Endothelial cell of umbilical vein (primary cell): ENCODE measurements around the gene CTDSPL. TPM values are rescaled to one million over a fixed set of nuclear protein-coding genes. Genes with fewer than 3 reads are reported as not detected.

Experiments used
- BruUV-seq: library from RNA; stranded (reverse); fragments of 400-500 nt; replicated peaks from 2 replicates; lab custom pipeline; 2021; lab: Mats Ljungman, UMichigan
- CTCF ChIA-PET: fragments of 300-600, 350-600 bp; sonication (Branson Sonifier 250); formaldehyde crosslinking; loops from one replicate; lab custom pipeline; 2021; ENCODE audit warnings: antibody characterized with exemption, inconsistent platforms; lab: Charles Lee
- POLR2A ChIA-PET: fragments of 300-600, 350-600 bp; sonication (Branson Sonifier 250); formaldehyde crosslinking; loops from one replicate; lab custom pipeline; 2021; ENCODE audit warnings: antibody characterized with exemption, inconsistent platforms; lab: Charles Lee
- DNase-seq: peaks from one replicate; pipeline ENCODE4 v3.0.0-alpha.2; 2011; ENCODE audit warnings: low read depth, low spot score
- FAIRE-seq: peaks from 2 replicates; lab custom pipeline; 2011; peaks lifted over from hg19 to GRCh38; lab: Jason Lieb, UNC
- H2AFZ ChIP-seq: 2 replicates; pipeline ENCODE4 v1.6.0; 2012; ENCODE audit warnings: low read depth, low read length, control low read depth, inconsistent platforms
- H3K27ac ChIP-seq: 2 replicates; pipeline ENCODE4 v1.5.1; 2011; ENCODE audit warnings: low read depth, mild to moderate bottlenecking, control low read depth, low read length, moderate library complexity; ENCODE audit not compliant: insufficient read depth
- H3K27me3 ChIP-seq, 2 experiments: 2 replicates each; pipeline versions ENCODE4 v1.6.0 to v1.6.1; 2011; ENCODE audit warnings: low read length in 2 of 2, mixed read lengths in 1 of 2; ENCODE audit not compliant: control insufficient read depth in 2 of 2, insufficient read depth in 2 of 2
- H3K36me3 ChIP-seq, 2 experiments: 2 replicates in 1 of 2; 3 replicates in 1 of 2; pipeline ENCODE4 v1.5.1; 2011; ENCODE audit warnings: low read length in 2 of 2, mild to moderate bottlenecking in 1 of 2, moderate library complexity in 1 of 2; ENCODE audit not compliant: control insufficient read depth in 2 of 2, insufficient read depth in 2 of 2; ENCODE audit errors: extremely low read depth in 1 of 2
- H3K4me1 ChIP-seq: 3 replicates; pipeline ENCODE4 v1.5.1; 2011; ENCODE audit warnings: mild to moderate bottlenecking, low read length; ENCODE audit not compliant: control insufficient read depth, insufficient read depth; ENCODE audit errors: extremely low read depth
- H3K4me2 ChIP-seq: 2 replicates; pipeline ENCODE4 v1.6.1; 2011; ENCODE audit warnings: low read length, control low read depth, mixed read lengths; ENCODE audit not compliant: insufficient read depth
- H3K4me3 ChIP-seq, 3 experiments: fragments of 200-600 bp in 1 of 3; sonication (generic), shearing (Covaris generic) in 1 of 3; replicated peaks in 1 of 3; 2 replicates each; pipeline ENCODE4 v1.5.1; 2011 to 2016; ENCODE audit warnings: control low read depth in 3 of 3, low read length in 3 of 3, mild to moderate bottlenecking in 2 of 3, inconsistent platforms in 1 of 3, low read depth in 1 of 3, moderate library complexity in 1 of 3; ENCODE audit not compliant: insufficient read depth in 1 of 3
- H3K79me2 ChIP-seq: 2 replicates; pipeline ENCODE4 v1.6.0; 2012; ENCODE audit warnings: low read length, inconsistent platforms; ENCODE audit not compliant: control insufficient read depth, insufficient read depth
- H3K9ac ChIP-seq: replicated peaks from 2 replicates; pipeline ENCODE3; 2011; ENCODE audit warnings: low read length, control low read depth; ENCODE audit not compliant: insufficient read depth; ENCODE audit errors: extremely low read depth
- H3K9me1 ChIP-seq: replicated peaks from 3 replicates; pipeline ENCODE4 v1.6.0; 2011; ENCODE audit warnings: mild to moderate bottlenecking, low read length; ENCODE audit not compliant: control insufficient read depth, insufficient read depth; ENCODE audit errors: extremely low read depth
- H3K9me3 ChIP-seq: replicated peaks from 2 replicates; pipeline ENCODE4 v1.5.1; 2012; ENCODE audit warnings: low read length, inconsistent platforms; ENCODE audit not compliant: control insufficient read depth, insufficient read depth
- H4K20me1 ChIP-seq: replicated peaks from 2 replicates; pipeline ENCODE3; 2011; ENCODE audit warnings: mild to moderate bottlenecking, low read length; ENCODE audit not compliant: control insufficient read depth, insufficient read depth; ENCODE audit errors: extremely low read depth
- EZH2 ChIP-seq: IDR thresholded peaks from 2 replicates; pipeline ENCODE4 v1.6.1; 2012; ENCODE audit warnings: borderline replicate concordance, low read depth, mild to moderate bottlenecking, moderate library complexity, low read length, inconsistent platforms; ENCODE audit not compliant: severe bottlenecking
- FOS ChIP-seq: IDR thresholded peaks from 2 replicates; pipeline ENCODE4 v1.6.1; 2011; ENCODE audit warnings: mild to moderate bottlenecking, low read length, moderate library complexity, borderline replicate concordance; ENCODE audit not compliant: insufficient read depth
- GATA2 ChIP-seq: IDR thresholded peaks from 2 replicates; pipeline ENCODE4 v1.7.0; 2011; ENCODE audit warnings: low read depth, mild to moderate bottlenecking, moderate library complexity, mixed read lengths, low read length; ENCODE audit not compliant: insufficient read length, insufficient read depth
- JUN ChIP-seq: IDR thresholded peaks from 2 replicates; pipeline ENCODE4 v1.6.1; 2011; ENCODE audit warnings: borderline replicate concordance, low read depth; ENCODE audit not compliant: insufficient read length, insufficient read depth
- MYC ChIP-seq: IDR thresholded peaks from one replicate; pipeline ENCODE4 v1.6.1; 2011; ENCODE audit warnings: mild to moderate bottlenecking, low read depth, low read length
- POLR2A ChIP-seq: IDR thresholded peaks from 2 replicates; pipeline ENCODE4 v1.6.1; 2012; ENCODE audit warnings: low read depth, mild to moderate bottlenecking, control low read depth, low read length
- POLR2AphosphoS5 ChIP-seq: IDR thresholded peaks from 2 replicates; pipeline ENCODE4 v1.6.1; 2012; ENCODE audit warnings: low read depth, mild to moderate bottlenecking, control low read depth, low read length, moderate library complexity; ENCODE audit not compliant: insufficient read depth
- dilution Hi-C: fragments of 300-500 bp; cut with MboI; formaldehyde crosslinking; loops from one replicate; pipeline ENCODE4 v1.15.0; 2019; ENCODE audit warnings: low sequenced_read_pairs; ENCODE audit not compliant: extremely low pct_ligation_motif_present
- intact Hi-C: fragments of 100-400 bp; cut with micrococcal nuclease; formaldehyde crosslinking; loops from one replicate; pipeline ENCODE4 v1.10.0; 2022
- polyA plus RNA-seq, 4 experiments: library from polyadenylated mRNA; depleted of rRNA in 3 of 4; stranded (reverse) in 3 of 4; unstranded in 1 of 4; fragments of >200 nt; gene quantifications; 2 replicates each; pipeline versions ENCODE4 v1.2.1 to v1.2.3, GENCODE V29; 2011 to 2012; ENCODE audit warnings: missing spikeins in 1 of 4
- total RNA-seq: library from RNA; stranded (reverse); gene quantifications from 2 replicates; pipeline ENCODE4 v1.2.3, GENCODE V29; 2021
- TF ChIP-seq, protein P1 (sequence below), 2 donors: IDR thresholded peaks; 1 replicate in 1 of 2; 2 replicates in 1 of 2; pipeline ENCODE4 v1.5.1; 2011; ENCODE audit warnings: low read length in 2 of 2, mild to moderate bottlenecking in 2 of 2, moderate library complexity in 2 of 2, control low read depth in 1 of 2, inconsistent platforms in 1 of 2, low read depth in 1 of 2; ENCODE audit not compliant: insufficient read depth in 1 of 2; ENCODE audit errors: extremely low read depth in 1 of 2
- TF ChIP-seq, protein P2 (sequence below): IDR thresholded peaks from 2 replicates; pipeline ENCODE4 v1.6.1; 2011; ENCODE audit not compliant: insufficient read depth, insufficient read length

Gene CTDSPL
- total and polyA plus RNA-seq, 2 donors (not counting 3 experiments of a cell fraction or from before 2014, with no cell fraction given): 30.1 to 43.2 TPM

DNA sequence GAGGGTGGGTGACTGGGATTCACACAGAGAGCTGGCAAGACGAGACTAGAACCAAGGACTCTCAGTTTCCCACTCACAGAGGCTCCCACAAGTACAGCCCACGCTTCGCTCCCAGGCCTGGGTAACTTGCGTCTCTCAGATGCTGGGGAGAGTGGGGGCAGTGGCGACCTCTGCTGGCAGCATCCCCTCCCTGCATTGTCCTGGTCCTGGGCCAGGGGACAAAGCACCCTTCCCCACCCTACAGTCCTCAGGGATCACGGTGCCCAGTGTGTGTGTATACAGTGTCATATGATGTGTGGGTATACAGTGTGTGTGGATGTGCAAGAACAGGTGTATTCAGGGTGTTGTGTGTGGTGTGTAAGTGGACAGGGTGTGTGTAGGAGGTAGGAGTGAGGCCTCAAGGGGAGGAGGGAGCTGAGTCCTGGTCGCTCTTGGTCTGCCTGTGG is 141.7 kb downstream of the CTDSPL start:
- DNase-seq (peak; percentile 17), FAIRE-seq (peak; percentile 67)
- H3K36me3 ChIP-seq: peaks cover 0 to 14% of the 10 kb centered on the region in 2 experiments
- H2AFZ ChIP-seq: no peak overlapping the region
- ChIA-PET POLR2A (no interaction called here), CTCF (interaction anchor here (0.6 to 3.6 kb wide), 13 partner anchors 9 to 659 kb away, joined by 3 to 34 read pairs (median 4); no protein-coding TSS in a partner anchor)
- no peaks in the 10 kb centered on the region for H3K79me2 ChIP-seq
- H3K27me3 ChIP-seq: no peaks in the 10 kb centered on the region
- intact Hi-C loops: loop anchor here (1.0 kb wide), 2 partner anchors 29 to 148 kb away; no protein-coding TSS in a partner anchor
- H3K27ac ChIP-seq: no peak overlapping the region
- no peak overlapping the region for H3K9ac ChIP-seq
- no peaks in the 10 kb centered on the region for H4K20me1 ChIP-seq
- no peak overlapping the region for H3K4me2 ChIP-seq
- peaks cover 4% of the 10 kb centered on the region for H3K4me1 ChIP-seq
- H3K4me3 ChIP-seq: no peak overlapping the region
- no TSS peak for BruUV-seq
- no peaks in the 10 kb centered on the region for H3K9me1 ChIP-seq
- TF ChIP-seq JUN: no peak
- no peak for TF ChIP-seq MYC
- TF ChIP-seq, protein P1, sequence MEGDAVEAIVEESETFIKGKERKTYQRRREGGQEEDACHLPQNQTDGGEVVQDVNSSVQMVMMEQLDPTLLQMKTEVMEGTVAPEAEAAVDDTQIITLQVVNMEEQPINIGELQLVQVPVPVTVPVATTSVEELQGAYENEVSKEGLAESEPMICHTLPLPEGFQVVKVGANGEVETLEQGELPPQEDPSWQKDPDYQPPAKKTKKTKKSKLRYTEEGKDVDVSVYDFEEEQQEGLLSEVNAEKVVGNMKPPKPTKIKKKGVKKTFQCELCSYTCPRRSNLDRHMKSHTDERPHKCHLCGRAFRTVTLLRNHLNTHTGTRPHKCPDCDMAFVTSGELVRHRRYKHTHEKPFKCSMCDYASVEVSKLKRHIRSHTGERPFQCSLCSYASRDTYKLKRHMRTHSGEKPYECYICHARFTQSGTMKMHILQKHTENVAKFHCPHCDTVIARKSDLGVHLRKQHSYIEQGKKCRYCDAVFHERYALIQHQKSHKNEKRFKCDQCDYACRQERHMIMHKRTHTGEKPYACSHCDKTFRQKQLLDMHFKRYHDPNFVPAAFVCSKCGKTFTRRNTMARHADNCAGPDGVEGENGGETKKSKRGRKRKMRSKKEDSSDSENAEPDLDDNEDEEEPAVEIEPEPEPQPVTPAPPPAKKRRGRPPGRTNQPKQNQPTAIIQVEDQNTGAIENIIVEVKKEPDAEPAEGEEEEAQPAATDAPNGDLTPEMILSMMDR (IDR thresholded peaks at IDR 0.05; ENCODE audit: extremely low read depth in 1 of 2, insufficient read depth in 1 of 2, low read depth in 1 of 2, low read length in 2 of 2): peak; percentile 71 to 93
- H3K9me3 ChIP-seq: no peaks in the 10 kb centered on the region
- dilution Hi-C loops: no loop called here

DNA sequence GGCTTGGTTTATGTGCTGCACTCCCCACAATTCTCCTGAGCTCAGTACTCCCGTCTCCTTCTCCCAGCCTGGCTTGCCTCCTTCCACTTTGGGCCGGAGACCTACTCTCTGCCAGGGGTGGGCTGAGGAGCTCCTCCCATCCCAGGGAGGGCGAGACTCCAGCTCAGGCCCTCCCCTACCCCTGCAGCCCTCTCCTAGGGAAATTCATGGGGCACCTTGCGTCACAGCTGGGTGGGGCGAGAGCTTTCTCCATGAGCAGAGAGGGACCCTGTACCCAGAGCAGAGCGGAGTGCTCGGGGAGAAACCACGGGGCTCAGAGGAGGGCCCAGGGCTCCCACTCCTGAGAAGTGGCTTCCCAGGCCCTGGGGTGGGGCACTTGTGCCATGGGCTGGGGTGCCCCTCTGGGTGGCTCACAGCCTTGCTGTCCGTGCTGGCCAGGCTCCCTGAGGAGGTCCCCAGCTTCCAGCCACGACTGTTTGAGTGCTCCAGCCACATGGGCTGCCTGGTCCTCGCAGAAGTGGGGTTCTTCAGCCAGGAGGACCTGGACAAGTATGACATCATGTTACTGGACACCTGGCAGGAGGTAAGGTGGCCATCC is 142.2 kb downstream of the CTDSPL start:
- DNase-seq: no peak
- ChIA-PET POLR2A (no interaction called here), CTCF (interaction anchor here (0.6 to 3.6 kb wide), 13 partner anchors 9 to 659 kb away, joined by 3 to 34 read pairs (median 4); no protein-coding TSS in a partner anchor)
- TF ChIP-seq POLR2A: no peak
- no peak for TF ChIP-seq MYC
- TF ChIP-seq GATA2: no peak
- TF ChIP-seq JUN: no peak
- TF ChIP-seq, protein P2, sequence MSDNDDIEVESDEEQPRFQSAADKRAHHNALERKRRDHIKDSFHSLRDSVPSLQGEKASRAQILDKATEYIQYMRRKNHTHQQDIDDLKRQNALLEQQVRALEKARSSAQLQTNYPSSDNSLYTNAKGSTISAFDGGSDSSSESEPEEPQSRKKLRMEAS: no peak
- TF ChIP-seq POLR2AphosphoS5: no peak
- TF ChIP-seq, protein P1 (IDR thresholded peaks at IDR 0.05; ENCODE audit: extremely low read depth in 1 of 2, insufficient read depth in 1 of 2, low read depth in 1 of 2, low read length in 2 of 2): no peak
- no peak for TF ChIP-seq FOS
- no peak for TF ChIP-seq EZH2
- no peaks in the 10 kb centered on the region for H3K9me3 ChIP-seq
- H3K27ac ChIP-seq: no peak overlapping the region
- no TSS peak for BruUV-seq
- no peak overlapping the region for H3K4me3 ChIP-seq
- H3K4me2 ChIP-seq: no peak overlapping the region
- intact Hi-C loops (loop anchor here (1.0 kb wide), 2 partner anchors 30 to 149 kb away; no protein-coding TSS in a partner anchor), dilution Hi-C loops (no loop called here)
- no peak overlapping the region for H2AFZ ChIP-seq
- no peaks in the 10 kb centered on the region for H3K79me2 ChIP-seq
- H3K36me3 ChIP-seq: peaks cover 0 to 14% of the 10 kb centered on the region in 2 experiments
- no peak overlapping the region for H3K9ac ChIP-seq
- no peak for FAIRE-seq
- no peaks in the 10 kb centered on the region for H3K4me1 ChIP-seq
- H4K20me1 ChIP-seq: no peaks in the 10 kb centered on the region
- H3K27me3 ChIP-seq: no peaks in the 10 kb centered on the region
- no peaks in the 10 kb centered on the region for H3K9me1 ChIP-seq
